Measurements from ENCODE around the gene DIPK1B.

- no peak for TF ChIP-seq CTCF (IDR thresholded peaks at IDR 0.05)
- no peak for TF ChIP-seq POLR2A (IDR thresholded peaks at IDR 0.05)
These were observed 37.5 kb upstream of the DIPK1B start for GRCh38 chr9:136674786-136675349.
